ENCODE results near the gene PXT1.

PXT1 gene

DNA sequence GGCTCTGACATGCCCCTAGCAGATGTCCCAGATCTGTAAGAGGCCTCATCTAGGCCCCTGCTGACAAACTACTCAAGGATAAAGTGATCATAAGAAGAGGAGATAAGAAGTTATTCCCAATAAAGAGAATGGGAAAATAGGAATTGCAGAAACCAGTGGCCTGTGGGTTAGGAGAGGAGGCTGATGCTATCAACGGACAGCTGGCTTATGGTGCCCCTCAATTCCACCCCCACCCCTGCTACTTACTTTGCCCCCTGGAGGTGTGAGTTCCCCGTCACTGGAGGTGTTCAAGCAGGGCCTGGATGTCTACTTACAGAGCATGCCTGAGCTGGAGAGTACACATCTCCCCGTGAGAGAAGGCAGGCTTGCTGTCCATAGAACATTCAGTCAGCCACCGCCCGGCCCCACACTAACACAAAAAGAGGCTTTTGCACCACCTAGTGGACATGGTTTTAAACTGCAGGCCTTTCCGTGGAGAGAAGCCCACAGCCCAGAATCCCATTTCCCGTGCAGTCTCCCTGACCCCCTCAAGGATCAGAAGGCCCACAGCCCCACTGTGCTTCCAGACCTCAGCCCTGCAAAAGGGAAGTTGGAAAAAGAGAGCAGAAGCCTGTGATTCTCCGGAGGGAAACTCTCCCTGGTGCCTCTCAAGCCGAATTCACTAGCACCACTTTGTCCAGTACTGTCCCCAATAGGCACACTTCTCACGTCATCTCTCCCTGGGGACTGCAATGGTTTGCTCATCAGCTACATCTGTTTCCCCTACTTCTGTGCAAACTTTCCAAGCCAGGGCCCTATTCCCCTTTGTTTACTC lies 82.2 kb downstream of the PXT1 start:
- Histone ChIP-seq H3K4me1 (ENCODE audit: control extremely low read depth in 1 of 4, control insufficient read depth in 4 of 4, insufficient read depth in 4 of 4, low read length in 3 of 4) (peaks cover 0 to 22% (median 13%) of the 10 kb centered on the region in 4 experiments), H3K36me3 (ENCODE audit: control insufficient read depth in 4 of 4, insufficient read depth in 4 of 4, low read length in 3 of 4) (no peaks in the 10 kb centered on the region), H3K4me3 (ENCODE audit: control insufficient read depth in 1 of 7, extremely low read depth in 1 of 7, insufficient read depth in 4 of 7, low read depth in 2 of 7, low read length in 6 of 7) (no peak overlapping the region), H3K27me3 (replicated peaks in 2 of 5; ENCODE audit: control insufficient read depth in 4 of 5, insufficient read depth in 5 of 5, low read length in 4 of 5) (no peaks in the 10 kb centered on the region), H3K27ac (ENCODE audit: insufficient read depth in 1 of 2, low read depth in 1 of 2, low read length in 2 of 2, poor library complexity in 1 of 2, severe bottlenecking in 2 of 2) (no peak overlapping the region), H3K9me3 (ENCODE audit: control extremely low read depth in 1 of 5, control insufficient read depth in 4 of 5, insufficient read depth in 2 of 5, low read depth in 1 of 5, low read length in 4 of 5) (no peaks in the 10 kb centered on the region)
- CTCF ChIA-PET = interaction anchor here (0.7 to 8.2 kb wide), 16 partner anchors 8 to 238 kb away, joined by 3 to 99 read pairs (median 4); no protein-coding TSS in a partner anchor
- 27% methylated on average over 6 of the region's 10 CpGs for WGBS (ENCODE audit: insufficient coverage)
- POLR2A ChIA-PET = interaction anchor here (1.6 kb wide), 1 partner anchor 12 kb away, joined by 3 read pairs; no protein-coding TSS in a partner anchor
- DNase-seq = peak; percentile 67 to 79 (median 77)

DNA sequence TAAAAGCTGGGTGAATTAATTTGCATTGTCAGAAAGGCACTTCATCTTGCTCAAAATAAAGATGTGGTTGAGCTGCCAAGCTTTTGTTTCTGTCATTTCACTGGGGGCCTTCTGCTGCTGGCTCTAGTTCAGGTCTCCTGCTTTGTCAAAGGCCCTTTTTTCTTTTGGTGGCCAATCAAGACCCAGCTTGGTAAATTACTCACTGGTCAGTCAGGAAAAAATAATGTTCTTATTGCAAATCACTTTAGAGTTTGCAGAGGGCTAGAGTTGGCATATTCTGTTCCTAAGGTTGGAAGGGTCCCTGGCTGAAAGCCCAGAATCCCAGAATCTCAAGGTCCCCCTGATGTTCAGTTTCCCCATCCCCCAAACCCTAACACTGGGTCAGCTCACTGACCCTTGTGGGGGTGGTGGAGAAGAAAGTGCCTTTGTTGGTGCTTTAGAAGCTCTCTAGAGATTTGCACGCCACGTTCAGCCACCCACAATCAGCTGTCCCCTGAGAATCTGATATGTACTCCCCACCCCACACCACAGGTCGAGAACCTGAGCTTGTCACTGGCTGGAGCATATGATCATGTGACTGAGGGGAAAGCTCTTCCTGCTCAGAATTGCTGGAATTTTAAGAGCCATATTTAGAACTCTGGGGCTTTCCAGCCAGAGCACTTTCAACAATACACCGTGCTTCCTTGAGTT lies 84.3 kb downstream of the PXT1 start:
- Histone ChIP-seq H3K27me3 (replicated peaks in 2 of 5; ENCODE audit: control insufficient read depth in 4 of 5, insufficient read depth in 5 of 5, low read length in 4 of 5) (no peaks in the 10 kb centered on the region), H3K36me3 (ENCODE audit: control insufficient read depth in 4 of 4, insufficient read depth in 4 of 4, low read length in 3 of 4) (no peaks in the 10 kb centered on the region), H3K4me1 (ENCODE audit: control extremely low read depth in 1 of 4, control insufficient read depth in 4 of 4, insufficient read depth in 4 of 4, low read length in 3 of 4) (peaks cover 0 to 12% (median 9%) of the 10 kb centered on the region in 4 experiments), H3K9me3 (ENCODE audit: control extremely low read depth in 1 of 5, control insufficient read depth in 4 of 5, insufficient read depth in 2 of 5, low read depth in 1 of 5, low read length in 4 of 5) (no peaks in the 10 kb centered on the region), H3K4me3 (ENCODE audit: control insufficient read depth in 1 of 7, extremely low read depth in 1 of 7, insufficient read depth in 4 of 7, low read depth in 2 of 7, low read length in 6 of 7) (no peak overlapping the region), H3K27ac (ENCODE audit: insufficient read depth in 1 of 2, low read depth in 1 of 2, low read length in 2 of 2, poor library complexity in 1 of 2, severe bottlenecking in 2 of 2) (no peak overlapping the region)
- DNase-seq = no peak
- POLR2A ChIA-PET = interaction anchor here (1.2 kb wide), 1 partner anchor 10 kb away, joined by 3 read pairs; no protein-coding TSS in a partner anchor
- CTCF ChIA-PET = interaction anchor here (0.8 to 8.2 kb wide), 12 partner anchors 10 to 263 kb away, joined by 3 to 99 read pairs (median 6); no protein-coding TSS in a partner anchor
- 44% methylated on average over 1 of the region's 4 CpGs for WGBS (ENCODE audit: insufficient coverage)

DNA sequence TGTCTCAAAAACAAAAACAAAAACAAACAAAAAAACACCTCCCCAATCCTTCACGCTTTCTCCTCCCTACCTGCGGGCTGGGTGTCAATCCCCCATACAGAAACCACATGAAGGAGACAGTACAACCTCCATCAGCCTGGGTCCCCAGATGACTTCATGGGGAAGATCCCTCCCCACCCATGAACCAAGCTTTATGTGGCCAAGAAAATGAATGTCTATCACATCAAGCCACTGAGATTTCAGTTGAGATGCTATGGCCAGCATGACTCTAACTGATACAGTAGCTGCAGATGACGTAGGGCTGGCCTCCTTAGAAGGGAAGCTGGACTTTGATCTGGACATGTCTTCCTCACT lies 84.8 kb downstream of the PXT1 start:
- POLR2A ChIA-PET = interaction anchor here (1.2 kb wide), 1 partner anchor 9 kb away, joined by 3 read pairs; no protein-coding TSS in a partner anchor
- no peaks in the 10 kb centered on the region for H3K36me3 ChIP-seq (ENCODE audit: control insufficient read depth in 4 of 4, insufficient read depth in 4 of 4, low read length in 3 of 4)
- no peak for DNase-seq
- H3K4me3 ChIP-seq (ENCODE audit: control insufficient read depth in 1 of 7, extremely low read depth in 1 of 7, insufficient read depth in 4 of 7, low read depth in 2 of 7, low read length in 6 of 7) = no peak overlapping the region
- no peaks in the 10 kb centered on the region for H3K27me3 ChIP-seq (replicated peaks in 2 of 5; ENCODE audit: control insufficient read depth in 4 of 5, insufficient read depth in 5 of 5, low read length in 4 of 5)
- H3K9me3 ChIP-seq (ENCODE audit: control extremely low read depth in 1 of 5, control insufficient read depth in 4 of 5, insufficient read depth in 2 of 5, low read depth in 1 of 5, low read length in 4 of 5) = no peaks in the 10 kb centered on the region
- H3K27ac ChIP-seq (ENCODE audit: insufficient read depth in 1 of 2, low read depth in 1 of 2, low read length in 2 of 2, poor library complexity in 1 of 2, severe bottlenecking in 2 of 2) = no peak overlapping the region
- CTCF ChIA-PET = interaction anchor here (0.8 to 8.2 kb wide), 8 partner anchors 10 to 262 kb away, joined by 3 to 99 read pairs (median 7); no protein-coding TSS in a partner anchor
- H3K4me1 ChIP-seq (ENCODE audit: control extremely low read depth in 1 of 4, control insufficient read depth in 4 of 4, insufficient read depth in 4 of 4, low read length in 3 of 4) = peaks cover 0 to 8% (median 8%) of the 10 kb centered on the region in 4 experiments
- WGBS (ENCODE audit: insufficient coverage) = 62% methylated on average over 3 of the region's 3 CpGs

DNA sequence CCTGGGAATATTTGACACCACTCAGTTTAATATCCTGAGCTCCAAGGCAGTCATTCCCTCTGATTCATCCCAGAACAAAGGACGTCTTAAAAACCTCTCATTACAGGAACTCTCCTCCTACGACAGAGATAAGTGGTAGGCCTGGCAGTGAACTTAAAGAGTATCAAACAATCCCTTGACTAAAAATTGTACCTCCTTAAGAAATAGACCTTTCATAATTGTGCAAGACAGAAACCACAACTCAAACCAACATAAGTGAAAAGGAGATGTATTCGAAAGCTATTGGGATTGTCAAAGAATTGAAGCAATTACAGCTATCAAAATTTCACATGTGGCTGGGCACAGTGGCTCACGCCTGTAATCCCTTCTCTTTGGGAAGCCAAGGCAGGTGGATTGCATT lies 86.8 kb downstream of the PXT1 start:
- no peaks in the 10 kb centered on the region for H3K27me3 ChIP-seq (replicated peaks in 2 of 5; ENCODE audit: control insufficient read depth in 4 of 5, insufficient read depth in 5 of 5, low read length in 4 of 5)
- no peak for DNase-seq
- no peaks in the 10 kb centered on the region for H3K36me3 ChIP-seq (ENCODE audit: control insufficient read depth in 4 of 4, insufficient read depth in 4 of 4, low read length in 3 of 4)
- H3K9me3 ChIP-seq (ENCODE audit: control extremely low read depth in 1 of 5, control insufficient read depth in 4 of 5, insufficient read depth in 2 of 5, low read depth in 1 of 5, low read length in 4 of 5) = peaks cover 0 to 5% (median 0%) of the 10 kb centered on the region in 5 experiments
- POLR2A ChIA-PET = no interaction called here
- 75% methylated on average over 1 of the region's 4 CpGs for WGBS (ENCODE audit: insufficient coverage)
- no peak overlapping the region for H3K4me3 ChIP-seq (ENCODE audit: control insufficient read depth in 1 of 7, extremely low read depth in 1 of 7, insufficient read depth in 4 of 7, low read depth in 2 of 7, low read length in 6 of 7)
- no peak overlapping the region for H3K27ac ChIP-seq (ENCODE audit: insufficient read depth in 1 of 2, low read depth in 1 of 2, low read length in 2 of 2, poor library complexity in 1 of 2, severe bottlenecking in 2 of 2)
- CTCF ChIA-PET = interaction anchor here (0.8 to 2.7 kb wide), 4 partner anchors 11 to 53 kb away, joined by 4 to 10 read pairs (median 4); no protein-coding TSS in a partner anchor
- peaks cover 7 to 16% (median 11%) of the 10 kb centered on the region in 4 experiments for H3K4me1 ChIP-seq (ENCODE audit: control extremely low read depth in 1 of 4, control insufficient read depth in 4 of 4, insufficient read depth in 4 of 4, low read length in 3 of 4)

DNA sequence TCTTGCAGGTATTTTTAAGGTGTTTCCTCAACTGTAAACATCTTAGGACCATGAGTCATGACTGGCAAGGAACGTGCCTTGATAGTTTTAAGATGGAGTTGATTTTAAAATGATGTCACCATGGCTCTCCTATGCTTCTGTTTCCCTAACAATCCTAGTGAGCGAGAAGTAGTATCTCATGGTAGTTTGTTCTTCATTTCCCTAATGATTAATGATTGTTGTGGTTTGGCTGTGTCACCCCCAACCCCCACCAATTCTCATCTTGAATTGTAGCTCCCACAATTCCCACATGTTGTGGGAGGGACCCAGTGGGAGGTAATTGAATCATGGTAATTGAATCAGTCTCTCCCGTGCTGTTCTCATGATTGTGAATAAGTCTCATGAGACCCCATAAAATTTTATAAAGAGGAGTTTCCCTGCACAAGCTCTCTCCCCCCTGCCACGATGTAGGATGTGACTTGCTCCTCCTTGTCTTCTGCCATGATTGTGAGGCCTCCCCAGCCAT lies 89.2 kb downstream of the PXT1 start:
- DNase-seq = no peak
- no peak overlapping the region for H3K4me3 ChIP-seq (ENCODE audit: control insufficient read depth in 1 of 7, extremely low read depth in 1 of 7, insufficient read depth in 4 of 7, low read depth in 2 of 7, low read length in 6 of 7)
- POLR2A ChIA-PET = no interaction called here
- no peaks in the 10 kb centered on the region for H3K36me3 ChIP-seq (ENCODE audit: control insufficient read depth in 4 of 4, insufficient read depth in 4 of 4, low read length in 3 of 4)
- peaks cover 0 to 5% (median 0%) of the 10 kb centered on the region in 5 experiments for H3K9me3 ChIP-seq (ENCODE audit: control extremely low read depth in 1 of 5, control insufficient read depth in 4 of 5, insufficient read depth in 2 of 5, low read depth in 1 of 5, low read length in 4 of 5)
- peaks cover 8 to 25% (median 15%) of the 10 kb centered on the region in 4 experiments for H3K4me1 ChIP-seq (ENCODE audit: control extremely low read depth in 1 of 4, control insufficient read depth in 4 of 4, insufficient read depth in 4 of 4, low read length in 3 of 4)
- H3K27me3 ChIP-seq (replicated peaks in 2 of 5; ENCODE audit: control insufficient read depth in 4 of 5, insufficient read depth in 5 of 5, low read length in 4 of 5) = no peaks in the 10 kb centered on the region
- 100% methylated on average over 1 of the region's 4 CpGs for WGBS (ENCODE audit: insufficient coverage)
- CTCF ChIA-PET = interaction anchor here (2.3 kb wide), 1 partner anchor 12 kb away, joined by 9 read pairs; no protein-coding TSS in a partner anchor
- no peak overlapping the region for H3K27ac ChIP-seq (ENCODE audit: insufficient read depth in 1 of 2, low read depth in 1 of 2, low read length in 2 of 2, poor library complexity in 1 of 2, severe bottlenecking in 2 of 2)

DNA sequence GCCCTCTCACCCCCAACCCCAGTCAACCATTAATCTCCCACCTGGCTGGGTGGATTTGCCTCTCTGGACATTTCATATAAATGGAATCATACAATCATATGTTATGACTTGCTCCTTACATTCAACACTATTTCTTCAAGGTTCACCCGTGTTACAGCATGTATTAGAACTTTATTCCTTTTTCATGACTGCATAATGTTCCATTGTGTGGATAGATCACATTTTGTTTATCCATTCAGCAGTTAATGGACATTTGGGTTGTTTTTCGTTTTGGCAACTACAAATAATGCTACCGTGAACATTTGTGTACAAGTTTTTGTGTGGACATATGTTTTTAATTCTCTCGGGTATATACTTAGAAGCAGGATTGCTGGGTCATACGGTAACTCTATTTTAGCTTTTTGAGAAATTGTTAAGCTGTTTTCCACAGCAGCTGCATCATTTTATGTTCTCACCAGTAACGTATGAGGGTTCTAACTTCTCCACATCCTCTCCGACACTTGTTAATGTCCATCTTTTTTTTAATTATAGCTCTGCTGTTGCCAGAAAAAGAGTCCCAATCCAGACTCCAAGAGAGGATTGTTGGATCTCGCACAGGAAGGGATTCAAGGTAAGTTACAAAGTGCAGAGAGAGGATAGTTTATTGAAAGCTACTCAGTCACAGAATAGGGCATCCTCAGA lies 90.0 kb downstream of the PXT1 start:
- POLR2A ChIA-PET = no interaction called here
- no peak for DNase-seq
- H3K36me3 ChIP-seq (ENCODE audit: control insufficient read depth in 4 of 4, insufficient read depth in 4 of 4, low read length in 3 of 4) = no peaks in the 10 kb centered on the region
- peaks cover 8 to 25% (median 14%) of the 10 kb centered on the region in 4 experiments for H3K4me1 ChIP-seq (ENCODE audit: control extremely low read depth in 1 of 4, control insufficient read depth in 4 of 4, insufficient read depth in 4 of 4, low read length in 3 of 4)
- CTCF ChIA-PET = interaction anchor here (0.8 to 2.3 kb wide), 4 partner anchors 8 to 46 kb away, joined by 3 to 9 read pairs (median 4); no protein-coding TSS in a partner anchor
- H3K27me3 ChIP-seq (replicated peaks in 2 of 5; ENCODE audit: control insufficient read depth in 4 of 5, insufficient read depth in 5 of 5, low read length in 4 of 5) = no peaks in the 10 kb centered on the region
- H3K27ac ChIP-seq (ENCODE audit: insufficient read depth in 1 of 2, low read depth in 1 of 2, low read length in 2 of 2, poor library complexity in 1 of 2, severe bottlenecking in 2 of 2) = no peak overlapping the region
- 95% methylated on average over 7 of the region's 8 CpGs for WGBS (ENCODE audit: insufficient coverage)
- H3K4me3 ChIP-seq (ENCODE audit: control insufficient read depth in 1 of 7, extremely low read depth in 1 of 7, insufficient read depth in 4 of 7, low read depth in 2 of 7, low read length in 6 of 7) = no peak overlapping the region
- peaks cover 0 to 5% (median 0%) of the 10 kb centered on the region in 5 experiments for H3K9me3 ChIP-seq (ENCODE audit: control extremely low read depth in 1 of 5, control insufficient read depth in 4 of 5, insufficient read depth in 2 of 5, low read depth in 1 of 5, low read length in 4 of 5)
